Endodermal cell (in vitro differentiated cells): Measurements from ENCODE around the gene PYGO2. TPM values are rescaled to one million over a fixed set of nuclear protein-coding genes. Genes with fewer than 3 reads are reported as not detected.
A peak's percentile ranks its signal among the peaks of the same experiment; 100 is the strongest.

Source experiments
- DNase-seq: peaks from one replicate; pipeline ENCODE4 v3.0.0-alpha.2; 2017
- H3K27ac ChIP-seq: 2 replicates; pipeline ENCODE4 v1.5.1; 2013; ENCODE audit warnings: mild to moderate bottlenecking, low read depth, low read length, moderate library complexity
- H3K27me3 ChIP-seq: 2 replicates; pipeline ENCODE4 v1.6.1; 2013; ENCODE audit warnings: mild to moderate bottlenecking, low read length, moderate library complexity; ENCODE audit not compliant: insufficient read depth, control insufficient read depth, poor library complexity, severe bottlenecking
- H3K36me3 ChIP-seq: 2 replicates; pipeline ENCODE4 v1.7.0; 2013; ENCODE audit warnings: mild to moderate bottlenecking, low read length, moderate library complexity; ENCODE audit not compliant: control insufficient read depth, insufficient read depth
- H3K4me1 ChIP-seq: one replicate; pipeline ENCODE4 v1.7.0; 2013; ENCODE audit warnings: low read length; ENCODE audit not compliant: control insufficient read depth, insufficient read depth
- H3K4me3 ChIP-seq: 2 replicates; pipeline ENCODE4 v1.5.1; 2013; ENCODE audit warnings: mild to moderate bottlenecking, low read length, moderate library complexity
- H3K9ac ChIP-seq: 2 replicates; pipeline ENCODE4 v1.6.1; 2013; ENCODE audit warnings: mild to moderate bottlenecking, low read length, moderate library complexity; ENCODE audit not compliant: poor library complexity, severe bottlenecking; ENCODE audit errors: extremely low read depth
- H3K9me3 ChIP-seq: 2 replicates; pipeline ENCODE4 v1.6.1; 2013; ENCODE audit warnings: mild to moderate bottlenecking, low read length, moderate library complexity; ENCODE audit not compliant: control insufficient read depth
- H3K27ac Mint-ChIP-seq: 2 replicates; pipeline ENCODE4 v1.8.0; 2020; ENCODE audit warnings: mixed read lengths
- H3K27me3 Mint-ChIP-seq: 2 replicates; pipeline ENCODE4 v1.8.0; 2021; ENCODE audit warnings: mild to moderate bottlenecking, mixed read lengths; ENCODE audit not compliant: insufficient read depth
- H3K36me3 Mint-ChIP-seq: 2 replicates; pipeline ENCODE4 v1.8.0; 2020; ENCODE audit warnings: low read depth, mixed read lengths
- H3K4me1 Mint-ChIP-seq: 2 replicates; pipeline ENCODE4 v1.8.0; 2020; ENCODE audit warnings: mixed read lengths
- H3K4me3 Mint-ChIP-seq: 2 replicates; pipeline ENCODE4 v1.8.0; 2020; ENCODE audit warnings: mild to moderate bottlenecking, moderate library complexity, mixed read lengths
- H3K9me3 Mint-ChIP-seq: 2 replicates; pipeline ENCODE4 v1.8.0; 2020; ENCODE audit warnings: mild to moderate bottlenecking, mixed read lengths
- CTCF ChIP-seq: fragments of 200-600 bp; sonication (generic); conservative IDR thresholded peaks from 2 replicates; pipeline ENCODE4 v1.5.0; 2021; ENCODE audit warnings: antibody characterized with exemption, mild to moderate bottlenecking
- WGBS, 2 experiments: methylation state at CpG; one replicate each; pipeline versions ENCODE4 v1.1.5 to v1.1.7; 2013; ENCODE audit warnings: missing lambda C conversion rate in 2 of 2, mixed read lengths in 1 of 2; ENCODE audit not compliant: insufficient coverage in 1 of 2, insufficient read length in 1 of 2; 5-methylcytosine and 5-hydroxymethylcytosine counted together
- total RNA-seq, 2 donors: library from RNA; stranded (reverse); fragmentation: NEBNext Ultra II Directional in 1 of 2; extraction: Animal tissue kit (Norgen Biotek cat#: 25700) in 1 of 2; gene quantifications; 2 replicates in 1 of 2; 3 replicates in 1 of 2; pipeline ENCODE4 v1.2.1, GENCODE V29; 2021

The PYGO2 gene
- total RNA-seq, 2 donors from 2014 or later, result 33.4 to 40.4 TPM

GRCh38 chr1:155001425-155001674 is 39.8 kb upstream of the PYGO2 start:
- H3K9ac ChIP-seq, result peak overlapping the region; percentile 57
- TF ChIP-seq CTCF, result no peak
- Mint-ChIP-seq H3K9me3 (no peaks in the 10 kb centered on the region), H3K36me3 (no peaks in the 10 kb centered on the region), H3K27me3 (peaks cover 6% of the 10 kb centered on the region), H3K4me3 (peak overlapping the region; percentile 93), H3K4me1 (peaks cover 14% of the 10 kb centered on the region), H3K27ac (peak overlapping the region; percentile 35)
- H3K4me3 ChIP-seq, result peak overlapping the region; percentile 86
- no peaks in the 10 kb centered on the region for H3K36me3 ChIP-seq
- peak overlapping the region; percentile 91 for H3K27ac ChIP-seq
- no peaks in the 10 kb centered on the region for H3K27me3 ChIP-seq
- no peak for DNase-seq
- H3K9me3 ChIP-seq, result no peaks in the 10 kb centered on the region
- peaks cover 9% of the 10 kb centered on the region for H3K4me1 ChIP-seq
- 0 to 2% methylated on average over 6 to 11 of the region's 11 CpGs for WGBS, 2 experiments

DNA sequence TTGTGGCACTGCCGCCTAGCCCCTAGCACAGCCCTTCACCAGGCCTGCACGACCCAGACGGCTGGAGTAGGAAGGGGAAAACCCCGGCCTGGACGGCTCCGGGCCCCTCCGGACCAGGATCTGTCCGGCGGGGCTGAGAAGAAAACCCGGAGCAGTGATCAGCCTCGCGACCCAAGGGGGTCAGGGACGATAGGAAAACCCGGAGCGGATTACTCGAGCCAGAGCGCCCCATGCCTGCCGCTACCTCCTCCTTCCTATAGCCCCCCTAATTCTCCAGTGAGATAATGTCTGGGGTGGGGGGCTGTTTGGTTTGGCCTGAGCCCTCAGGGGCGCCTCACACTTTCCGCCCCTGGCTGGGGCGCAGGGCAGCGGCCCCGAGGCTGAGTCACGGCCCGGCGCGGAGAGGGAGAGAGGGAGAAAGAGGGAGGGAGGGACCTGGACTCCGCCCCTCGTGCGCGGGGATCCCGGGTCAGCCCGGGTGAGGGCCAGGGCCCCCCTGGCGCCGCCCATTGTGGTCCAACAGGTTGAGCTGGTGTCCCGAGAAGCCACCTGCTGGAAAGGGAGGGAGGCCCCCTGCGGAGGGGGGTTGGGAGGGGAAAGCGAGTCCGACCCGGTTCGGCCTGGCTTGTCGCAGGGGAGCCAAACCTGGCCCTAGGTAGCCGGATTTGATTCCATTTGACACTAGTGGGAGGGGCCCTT is 39.3 kb upstream of the PYGO2 start:
- Histone ChIP-seq H3K4me1 (peaks cover 9% of the 10 kb centered on the region), H3K4me3 (peak overlapping the region; percentile 86), H3K27ac (peak overlapping the region; percentile 91), H3K9me3 (no peaks in the 10 kb centered on the region), H3K36me3 (no peaks in the 10 kb centered on the region), H3K27me3 (no peaks in the 10 kb centered on the region), H3K9ac (peak overlapping the region; percentile 57)
- no peak for TF ChIP-seq CTCF
- Mint-ChIP-seq H3K4me3 (peak overlapping the region; percentile 93), H3K36me3 (no peaks in the 10 kb centered on the region), H3K27me3 (peaks cover 6% of the 10 kb centered on the region), H3K9me3 (no peaks in the 10 kb centered on the region), H3K4me1 (peaks cover 14% of the 10 kb centered on the region), H3K27ac (peak overlapping the region; percentile 72)
- DNase-seq, result peak; percentile 98
- 0 to 1% methylated on average over 7 to 43 of the region's 43 CpGs for WGBS, 2 experiments

DNA sequence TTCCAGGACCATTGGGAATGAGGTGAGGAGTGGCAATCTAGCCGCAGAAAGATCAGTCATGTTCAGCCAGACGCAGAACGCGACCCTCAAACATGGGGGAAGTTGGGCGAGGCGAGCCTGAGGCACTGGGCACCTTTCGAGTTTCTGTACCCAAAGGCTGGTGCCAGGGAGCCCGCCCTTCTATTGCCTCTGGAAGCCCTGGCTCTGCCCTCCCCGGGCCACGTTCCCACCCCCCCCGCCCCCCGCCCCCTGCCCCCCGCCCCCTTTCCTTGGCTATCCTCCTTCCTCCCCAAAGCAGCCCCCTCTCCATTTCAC is 38.8 kb upstream of the PYGO2 start:
- Mint-ChIP-seq H3K9me3 (no peaks in the 10 kb centered on the region), H3K4me3 (peak overlapping the region; percentile 93), H3K36me3 (no peaks in the 10 kb centered on the region), H3K4me1 (peaks cover 14% of the 10 kb centered on the region), H3K27ac (peak overlapping the region; percentile 94), H3K27me3 (peaks cover 6% of the 10 kb centered on the region)
- no peak for TF ChIP-seq CTCF
- Histone ChIP-seq H3K9me3 (no peaks in the 10 kb centered on the region), H3K36me3 (no peaks in the 10 kb centered on the region), H3K4me1 (peaks cover 9% of the 10 kb centered on the region), H3K9ac (peak overlapping the region; percentile 11), H3K4me3 (peak overlapping the region; percentile 86), H3K27me3 (no peaks in the 10 kb centered on the region), H3K27ac (peak overlapping the region; percentile 83)
- WGBS, 2 experiments, result 0 to 3% methylated on average over 1 to 8 of the region's 13 CpGs
- DNase-seq, result no peak
